B cell (primary cell): Measurements from ENCODE around the gene VIL1. TPM values are rescaled to one million over a fixed set of nuclear protein-coding genes. Genes with fewer than 3 reads are reported as not detected.

Source experiments
- ATAC-seq: fragments of 200-7000 bp; cut with Tn5 transposase; one replicate; pipeline ENCODE4 v1.10.0; 2021; ENCODE audit warnings: low read depth, mild to moderate bottlenecking, moderate number of reproducible peaks, moderate library complexity
- CTCF ChIA-PET: fragments of 350-600 bp; sonication (Branson Sonifier 250); formaldehyde crosslinking; loops from one replicate; lab custom pipeline; 2021; ENCODE audit warnings: antibody characterized with exemption, inconsistent platforms; lab: Charles Lee
- POLR2A ChIA-PET: fragments of 350-600 bp; sonication (Branson Sonifier 250); formaldehyde crosslinking; loops from one replicate; lab custom pipeline; 2021; ENCODE audit warnings: antibody characterized with exemption; lab: Charles Lee
- DNase-seq: peaks from one replicate; pipeline ENCODE4 v3.0.0; 2013
- H2AFZ ChIP-seq: 2 replicates; pipeline ENCODE4 v1.6.1; 2012; ENCODE audit warnings: mild to moderate bottlenecking, low read depth, low read length; ENCODE audit not compliant: insufficient read depth, poor library complexity, severe bottlenecking
- H3K27ac ChIP-seq, 2 donors: 1 replicate in 1 of 2; 2 replicates in 1 of 2; pipeline ENCODE4 v1.5.1; 2012 to 2013; ENCODE audit warnings: low read length in 2 of 2, mild to moderate bottlenecking in 2 of 2, moderate library complexity in 1 of 2
- H3K27me3 ChIP-seq, 4 experiments: fragments of 200-600 bp in 1 of 4; sonication (generic) in 1 of 4; replicated peaks in 1 of 4; 1 replicate in 2 of 4; 2 replicates in 2 of 4; pipeline versions ENCODE4 v1.6.1 to v1.7.0; 2013 to 2016; ENCODE audit warnings: low read length in 3 of 4, mild to moderate bottlenecking in 2 of 4, mixed read lengths in 1 of 4, moderate library complexity in 1 of 4; ENCODE audit not compliant: insufficient read depth in 4 of 4, control insufficient read depth in 3 of 4; ENCODE audit errors: control extremely low read depth in 1 of 4
- H3K36me3 ChIP-seq, 2 experiments: replicated peaks in 1 of 2; 1 replicate in 1 of 2; 2 replicates in 1 of 2; pipeline versions ENCODE4 v1.6.1 to v1.7.1; 2013; ENCODE audit warnings: low read length in 1 of 2; ENCODE audit not compliant: insufficient read depth in 2 of 2, control insufficient read depth in 1 of 2; ENCODE audit errors: control extremely low read depth in 1 of 2, extremely low read depth in 1 of 2
- H3K4me1 ChIP-seq, 2 donors: fragments of 200-600 bp in 1 of 2; sonication (generic) in 1 of 2; 1 replicate in 1 of 2; 2 replicates in 1 of 2; pipeline versions ENCODE4 v1.5.1 to v1.6.1; 2013 to 2017; ENCODE audit warnings: low read length in 2 of 2; ENCODE audit not compliant: control insufficient read depth in 2 of 2, insufficient read depth in 2 of 2
- H3K4me2 ChIP-seq: replicated peaks from 2 replicates; pipeline ENCODE3; 2012; ENCODE audit warnings: mild to moderate bottlenecking, low read depth, low read length; ENCODE audit not compliant: poor library complexity, severe bottlenecking
- H3K4me3 ChIP-seq, 5 experiments: fragments of 200-600 bp in 1 of 5; sonication (generic) in 1 of 5; 1 replicate in 3 of 5; 2 replicates in 2 of 5; pipeline versions ENCODE4 v1.5.1 to v1.7.0; 2011 to 2016; ENCODE audit warnings: low read length in 4 of 5, mild to moderate bottlenecking in 4 of 5, low read depth in 2 of 5, control low read depth in 1 of 5, moderate library complexity in 1 of 5; ENCODE audit not compliant: insufficient read depth in 1 of 5; ENCODE audit errors: control extremely low read depth in 1 of 5, extremely low read depth in 1 of 5
- H3K79me2 ChIP-seq: fragments of 200-600 bp; sonication (generic); one replicate; pipeline ENCODE4 v1.6.0; 2016; ENCODE audit warnings: low read length; ENCODE audit not compliant: control insufficient read depth, insufficient read depth
- H3K9ac ChIP-seq: fragments of 200-600 bp; sonication (generic); 2 replicates; pipeline ENCODE4 v1.6.1; 2017; ENCODE audit warnings: mild to moderate bottlenecking, low read length, moderate library complexity
- H3K9me3 ChIP-seq, 3 donors: one replicate each; pipeline versions ENCODE4 v1.6.1 to v1.7.1; 2013; ENCODE audit warnings: low read length in 2 of 3; ENCODE audit not compliant: control insufficient read depth in 2 of 3, insufficient read depth in 1 of 3; ENCODE audit errors: control extremely low read depth in 1 of 3
- H4K20me1 ChIP-seq: 2 replicates; pipeline ENCODE4 v1.6.0; 2012; ENCODE audit warnings: mild to moderate bottlenecking, low read length; ENCODE audit not compliant: insufficient read depth, control insufficient read depth, poor library complexity, severe bottlenecking
- H3K27ac Mint-ChIP-seq: one replicate; pipeline ENCODE4 v1.8.0; 2021; ENCODE audit warnings: mixed read lengths
- H3K27me3 Mint-ChIP-seq: one replicate; pipeline ENCODE4 v1.8.0; 2021; ENCODE audit warnings: mixed read lengths
- H3K4me1 Mint-ChIP-seq: one replicate; pipeline ENCODE4 v1.8.0; 2021; ENCODE audit warnings: mixed read lengths
- H3K4me3 Mint-ChIP-seq: one replicate; pipeline ENCODE4 v1.8.0; 2021; ENCODE audit warnings: mixed read lengths
- H3K9me3 Mint-ChIP-seq: one replicate; pipeline ENCODE4 v1.8.0; 2022; ENCODE audit warnings: mixed read lengths; ENCODE audit not compliant: insufficient read depth
- CTCF ChIP-seq: fragments of 200-600 bp; IDR thresholded peaks from one replicate; pipeline ENCODE4 v1.8.0; 2022; ENCODE audit warnings: antibody characterized with exemption, mild to moderate bottlenecking
- EZH2 ChIP-seq: IDR thresholded peaks from 2 replicates; pipeline ENCODE4 v1.6.1; 2012; ENCODE audit warnings: borderline replicate concordance, low read depth, mild to moderate bottlenecking, moderate library complexity, low read length; ENCODE audit not compliant: insufficient read depth, poor library complexity, severe bottlenecking
- WGBS: methylation state at CpG from one replicate; pipeline ENCODE4 v1.1.5; 2013; ENCODE audit warnings: missing lambda C conversion rate; ENCODE audit not compliant: insufficient coverage; 5-methylcytosine and 5-hydroxymethylcytosine counted together
- intact Hi-C: fragments of 100-400 bp; cut with micrococcal nuclease; formaldehyde crosslinking; loops from one replicate; pipeline ENCODE4 v1.10.0; 2022
- polyA plus RNA-seq: library from polyadenylated mRNA; depleted of rRNA; stranded (reverse); fragments of >200 nt; gene quantifications from 2 replicates; pipeline ENCODE4 v1.2.3, GENCODE V29; 2012
- total RNA-seq, 2 donors: library from RNA; stranded (reverse); fragments of 120-200 nt in 1 of 2; gene quantifications; 1 replicate in 1 of 2; 2 replicates in 1 of 2; pipeline versions ENCODE4 v1.2.3 to v1.2.4, GENCODE V29; 2013 to 2022

VIL1 gene
- total and polyA plus RNA-seq, 2 donors (not counting 1 experiment from before 2014, with no cell fraction given): not detected

- H3K4me2 ChIP-seq: no peak overlapping the region
- H3K79me2 ChIP-seq: no peaks in the 10 kb centered on the region
- TF ChIP-seq CTCF (no peak), EZH2 (no peak)
- WGBS: 100% methylated on average over 2 of the region's 2 CpGs
- H3K27me3 Mint-ChIP-seq: no peaks in the 10 kb centered on the region
- H3K27ac ChIP-seq: no peak overlapping the region
- no peak overlapping the region for H3K27ac Mint-ChIP-seq
- H4K20me1 ChIP-seq: no peaks in the 10 kb centered on the region
- H3K9me3 Mint-ChIP-seq: no peaks in the 10 kb centered on the region
- peaks cover 23% of the 10 kb centered on the region for H3K4me1 Mint-ChIP-seq
- H3K4me3 ChIP-seq: no peak overlapping the region
- intact Hi-C loops: no loop called here
- H3K9ac ChIP-seq: no peak overlapping the region
- no peaks in the 10 kb centered on the region for H3K9me3 ChIP-seq
- H3K27me3 ChIP-seq: no peaks in the 10 kb centered on the region
- ChIA-PET POLR2A (no interaction called here), CTCF (interaction anchor here (1.2 to 1.3 kb wide), 2 partner anchors 8 to 14 kb away, joined by 3 read pairs; no protein-coding TSS in a partner anchor)
- ATAC-seq (no peak), DNase-seq (no peak)
- H2AFZ ChIP-seq: no peak overlapping the region
- H3K36me3 ChIP-seq: peaks cover 17 to 26% of the 10 kb centered on the region in 2 experiments
- peaks cover 11 to 12% of the 10 kb centered on the region in 2 donors for H3K4me1 ChIP-seq
- H3K4me3 Mint-ChIP-seq: no peak overlapping the region
These were observed 60.7 kb downstream of the VIL1 start for GRCh38 chr2:218479595-218479994.

- Histone ChIP-seq H3K4me2 (peak overlapping the region; percentile 45), H3K27me3 (no peaks in the 10 kb centered on the region), H2AFZ (no peak overlapping the region), H3K4me3 (no peak overlapping the region), H4K20me1 (no peaks in the 10 kb centered on the region), H3K4me1 (peaks cover 11 to 12% of the 10 kb centered on the region in 2 donors), H3K79me2 (no peaks in the 10 kb centered on the region), H3K27ac (peak overlapping the region in 1 of 2 donors; percentile 59), H3K9me3 (no peaks in the 10 kb centered on the region), H3K36me3 (peaks cover 21 to 29% of the 10 kb centered on the region in 2 experiments), H3K9ac (peak overlapping the region; percentile 52)
- Mint-ChIP-seq H3K4me3 (no peak overlapping the region), H3K27me3 (no peaks in the 10 kb centered on the region), H3K27ac (peak overlapping the region; percentile 6), H3K9me3 (no peaks in the 10 kb centered on the region), H3K4me1 (peaks cover 19% of the 10 kb centered on the region)
- ATAC-seq: no peak
- TF ChIP-seq CTCF: no peak
- no peak for TF ChIP-seq EZH2
- POLR2A ChIA-PET: no interaction called here
- CTCF ChIA-PET: no interaction called here
- DNase-seq: peak; percentile 15
- intact Hi-C loops: no loop called here
- no CpG with 5 or more reads among the region's 1 CpG for WGBS
These were observed 63.7 kb downstream of the VIL1 start for GRCh38 chr2:218482651-218483050.
